H1 (cell line): ENCODE data around the gene KIAA0319L. TPM values are rescaled to one million over a fixed set of nuclear protein-coding genes. Genes with fewer than 3 reads are reported as not detected.

Experiments used
- CTCF ChIA-PET: fragments of 300-600 bp; sonication (Branson Sonifier 250); formaldehyde crosslinking; loops from one replicate; lab custom pipeline; 2021; ENCODE audit not compliant: partially characterized antibody; lab: Charles Lee
- POLR2A ChIA-PET: fragments of 300-600 bp; sonication (Branson Sonifier 250); formaldehyde crosslinking; loops from one replicate; lab custom pipeline; 2021; ENCODE audit warnings: inconsistent platforms; ENCODE audit not compliant: partially characterized antibody; lab: Charles Lee
- DNase-seq, 2 experiments: peaks; one replicate each; pipeline versions ENCODE4 v3.0.0 to v3.0.0-alpha.2; 2010 to 2022; ENCODE audit warnings: low spot score in 2 of 2, low read depth in 1 of 2, mixed read lengths in 1 of 2
- FAIRE-seq: peaks from 2 replicates; lab custom pipeline; 2011; peaks lifted over from hg19 to GRCh38; lab: Jason Lieb, UNC
- H2AFZ ChIP-seq: 2 replicates; pipeline ENCODE4 v1.8.1; 2012; ENCODE audit warnings: low read length, inconsistent platforms
- H2AK5ac ChIP-seq: 2 replicates; pipeline ENCODE4 v1.6.1; 2013; ENCODE audit warnings: low read depth, low read length
- H2BK120ac ChIP-seq: replicated peaks from 2 replicates; pipeline ENCODE3; 2013; ENCODE audit warnings: low read depth, low read length, inconsistent platforms
- H2BK12ac ChIP-seq: 2 replicates; pipeline ENCODE4 v1.6.1; 2013; ENCODE audit warnings: low read depth, low read length
- H2BK15ac ChIP-seq: 2 replicates; pipeline ENCODE4 v1.6.1; 2013; ENCODE audit warnings: low read length
- H2BK20ac ChIP-seq: 2 replicates; pipeline ENCODE4 v1.6.1; 2013; ENCODE audit warnings: low read length
- H2BK5ac ChIP-seq: 2 replicates; pipeline ENCODE4 v1.6.1; 2013; ENCODE audit warnings: low read depth, low read length
- H3K14ac ChIP-seq: 2 replicates; pipeline ENCODE4 v1.6.1; 2013; ENCODE audit warnings: inconsistent platforms; ENCODE audit not compliant: insufficient read length
- H3K18ac ChIP-seq: 2 replicates; pipeline ENCODE4 v1.6.1; 2013; ENCODE audit warnings: low read length; ENCODE audit errors: extremely low read depth
- H3K23ac ChIP-seq: 2 replicates; pipeline ENCODE4 v1.6.1; 2013; ENCODE audit warnings: inconsistent platforms; ENCODE audit not compliant: insufficient read length
- H3K23me2 ChIP-seq: 2 replicates; pipeline ENCODE4 v1.6.1; 2013; ENCODE audit warnings: low read depth, low read length
- H3K27ac ChIP-seq: 2 replicates; pipeline ENCODE4 v1.6.1; 2011; ENCODE audit warnings: low read depth, low read length, inconsistent platforms
- H3K27me3 ChIP-seq, 4 experiments: replicated peaks in 1 of 4; 1 replicate in 1 of 4; 2 replicates in 3 of 4; pipeline versions ENCODE4 v1.6.1 to v1.8.1; 2011 to 2013; ENCODE audit warnings: low read length in 3 of 4, mild to moderate bottlenecking in 3 of 4, inconsistent platforms in 2 of 4, mixed read lengths in 2 of 4, moderate library complexity in 1 of 4; ENCODE audit not compliant: control insufficient read depth in 3 of 4, insufficient read depth in 3 of 4; ENCODE audit errors: extremely low read depth in 1 of 4
- H3K36me3 ChIP-seq, 4 experiments: 2 replicates each; pipeline versions ENCODE4 v1.6.1 to v1.8.1; 2011 to 2013; ENCODE audit warnings: mild to moderate bottlenecking in 4 of 4, low read length in 3 of 4, moderate library complexity in 2 of 4, control low read depth in 1 of 4, inconsistent platforms in 1 of 4; ENCODE audit not compliant: insufficient read depth in 4 of 4, control insufficient read depth in 2 of 4
- H3K4ac ChIP-seq: replicated peaks from 2 replicates; pipeline ENCODE3; 2013; ENCODE audit warnings: low read length, low read depth, mixed read lengths, inconsistent platforms; ENCODE audit not compliant: insufficient read length
- H3K4me1 ChIP-seq, 4 experiments: replicated peaks in 1 of 4; 1 replicate in 1 of 4; 2 replicates in 3 of 4; pipeline versions ENCODE4 v1.6.1 to v1.8.1; 2011 to 2013; ENCODE audit warnings: low read length in 3 of 4, inconsistent platforms in 2 of 4, mixed read lengths in 1 of 4; ENCODE audit not compliant: insufficient read depth in 4 of 4, control insufficient read depth in 3 of 4
- H3K4me2 ChIP-seq, 2 experiments: 2 replicates each; pipeline versions ENCODE4 v1.6.1 to v1.8.1; 2011 to 2013; ENCODE audit warnings: low read depth in 2 of 2, low read length in 2 of 2, control low read depth in 1 of 2, inconsistent platforms in 1 of 2, mild to moderate bottlenecking in 1 of 2; ENCODE audit not compliant: insufficient read depth in 1 of 2
- H3K4me3 ChIP-seq, 4 experiments: fragments of 200-600, 300-600 bp in 1 of 4; sonication (generic), shearing (Covaris generic), sonication (Bioruptor Twin) in 1 of 4; 2 replicates each; pipeline versions ENCODE4 v1.5.1 to v1.8.1; 2011 to 2016; ENCODE audit warnings: low read length in 4 of 4, low read depth in 3 of 4, control low read depth in 2 of 4, inconsistent platforms in 2 of 4, mild to moderate bottlenecking in 2 of 4, mixed read lengths in 1 of 4, moderate library complexity in 1 of 4; ENCODE audit not compliant: insufficient read depth in 2 of 4; ENCODE audit errors: extremely low read depth in 1 of 4
- H3K56ac ChIP-seq: replicated peaks from 2 replicates; pipeline ENCODE3; 2013; ENCODE audit warnings: low read depth, mild to moderate bottlenecking, mixed read lengths, low read length, inconsistent platforms; ENCODE audit not compliant: insufficient read length
- H3K79me1 ChIP-seq: 2 replicates; pipeline ENCODE4 v1.6.1; 2013; ENCODE audit warnings: low read depth, low read length, control low read depth
- H3K79me2 ChIP-seq, 2 experiments: 2 replicates each; pipeline versions ENCODE4 v1.6.1 to v1.8.1; 2012 to 2013; ENCODE audit warnings: low read length in 2 of 2, mild to moderate bottlenecking in 2 of 2, inconsistent platforms in 1 of 2; ENCODE audit not compliant: insufficient read depth in 2 of 2, control insufficient read depth in 1 of 2
- H3K9ac ChIP-seq, 4 experiments: replicated peaks in 1 of 4; 1 replicate in 1 of 4; 2 replicates in 3 of 4; pipeline versions ENCODE4 v1.6.1 to v1.8.1; 2011 to 2013; ENCODE audit warnings: low read depth in 3 of 4, low read length in 3 of 4, control low read depth in 2 of 4, mild to moderate bottlenecking in 2 of 4, moderate library complexity in 2 of 4, inconsistent platforms in 1 of 4; ENCODE audit errors: extremely low read depth in 1 of 4
- H3K9me3 ChIP-seq, 2 experiments: 2 replicates each; pipeline versions ENCODE4 v1.6.1 to v1.8.1; 2012 to 2013; ENCODE audit warnings: mild to moderate bottlenecking in 2 of 2, moderate library complexity in 2 of 2, control low read depth in 1 of 2, inconsistent platforms in 1 of 2, low read depth in 1 of 2, low read length in 1 of 2, mixed read lengths in 1 of 2; ENCODE audit not compliant: insufficient read depth in 2 of 2
- H4K20me1 ChIP-seq, 2 experiments: replicated peaks in 1 of 2; 2 replicates each; pipeline versions ENCODE3 to v1.8.1; 2011 to 2013; ENCODE audit warnings: inconsistent platforms in 2 of 2, low read length in 2 of 2, mild to moderate bottlenecking in 1 of 2; ENCODE audit not compliant: insufficient read depth in 2 of 2, control insufficient read depth in 1 of 2
- H4K5ac ChIP-seq: 2 replicates; pipeline ENCODE4 v1.6.1; 2013; ENCODE audit warnings: low read length, low read depth, mixed read lengths, inconsistent platforms; ENCODE audit not compliant: insufficient read length
- H4K8ac ChIP-seq: 2 replicates; pipeline ENCODE4 v1.8.0; 2013; ENCODE audit warnings: mild to moderate bottlenecking, moderate library complexity, low read length, inconsistent platforms; ENCODE audit not compliant: insufficient read depth; ENCODE audit errors: extremely low read depth
- H4K91ac ChIP-seq: replicated peaks from 2 replicates; pipeline ENCODE3; 2013; ENCODE audit warnings: low read length, mixed read lengths, inconsistent platforms; ENCODE audit not compliant: insufficient read length
- ATF2 ChIP-seq: IDR thresholded peaks from 2 replicates; pipeline ENCODE4 v1.6.1; 2012; ENCODE audit warnings: low read length, inconsistent platforms
- BACH1 ChIP-seq: IDR thresholded peaks from 2 replicates; pipeline ENCODE4 v1.6.1; 2012; ENCODE audit warnings: low read length, improper control_type of control experiment
- CBX5 ChIP-seq: fragments of 300-800, 300-1000 bp; sonication (generic); IDR thresholded peaks from 2 replicates; pipeline ENCODE4 v1.7.1; 2016; ENCODE audit warnings: antibody characterized with exemption, low read length, low read depth
- EZH2 ChIP-seq: fragments of 200-600 bp; sonication (generic); IDR thresholded peaks from 2 replicates; pipeline ENCODE4 v1.7.1; 2012; ENCODE audit warnings: low read depth, mild to moderate bottlenecking, moderate library complexity, low read length, inconsistent platforms; ENCODE audit not compliant: severe bottlenecking
- JUND ChIP-seq: IDR thresholded peaks from 2 replicates; pipeline ENCODE4 v1.6.1; 2011; ENCODE audit warnings: mild to moderate bottlenecking, improper control_type of control experiment, low read length
- KDM5A ChIP-seq: fragments of 200-600 bp; IDR thresholded peaks from 2 replicates; pipeline ENCODE4 v1.7.1; 2012; ENCODE audit warnings: mild to moderate bottlenecking, low read length, inconsistent platforms, mixed read lengths
- POLR2AphosphoS5 ChIP-seq: IDR thresholded peaks from 2 replicates; pipeline ENCODE4 v1.6.1; 2011; ENCODE audit warnings: low read depth, low read length
- RAD21 ChIP-seq, 2 experiments: IDR thresholded peaks in 1 of 2; conservative IDR thresholded peaks in 1 of 2; 2 replicates each; pipeline ENCODE4 v1.6.1; 2011; ENCODE audit warnings: low read depth in 2 of 2, low read length in 2 of 2, improper control_type of control experiment in 1 of 2, inconsistent platforms in 1 of 2, mild to moderate bottlenecking in 1 of 2, moderate library complexity in 1 of 2
- RFX5 ChIP-seq: IDR thresholded peaks from 2 replicates; pipeline ENCODE4 v1.6.1; 2011; ENCODE audit warnings: low read depth, low read length, improper control_type of control experiment, borderline replicate concordance
- TBP ChIP-seq: IDR thresholded peaks from 2 replicates; pipeline ENCODE4 v1.6.1; 2011; ENCODE audit warnings: low read depth, low read length, improper control_type of control experiment
- TCF12 ChIP-seq: IDR thresholded peaks from 2 replicates; pipeline ENCODE4 v1.6.1; 2011; ENCODE audit warnings: low read depth, mild to moderate bottlenecking, low read length
- ZNF274 ChIP-seq: IDR thresholded peaks from 2 replicates; pipeline ENCODE4 v1.7.0; 2012; ENCODE audit warnings: low read length, borderline replicate concordance; ENCODE audit errors: extremely low read depth
- WGBS, 2 experiments: shearing (Covaris generic) in 1 of 2; methylation state at CpG; one replicate each; pipeline versions ENCODE4 v1.1.6 to v1.1.7; 2013 to 2015; ENCODE audit warnings: low lambda C conversion rate in 2 of 2, mixed read lengths in 2 of 2, inconsistent platforms in 1 of 2, low coverage in 1 of 2, missing lambda C conversion rate in 1 of 2; ENCODE audit not compliant: insufficient replicate concordance in 2 of 2, insufficient coverage in 1 of 2, insufficient read length in 1 of 2; ENCODE audit errors: extremely low coverage in 1 of 2, missing lambda C conversion rate in 1 of 2; 5-methylcytosine and 5-hydroxymethylcytosine counted together
- polyA plus RNA-seq, 7 experiments: library from polyadenylated mRNA; depleted of rRNA in 3 of 7; stranded (reverse) in 5 of 7; unstranded in 2 of 7; fragments of >200 nt in 5 of 7; fragments of 200-250 nt in 2 of 7; gene quantifications; 1 replicate in 5 of 7; 2 replicates in 1 of 7; 4 replicates in 1 of 7; pipeline versions ENCODE4 v1.2.1 to v1.2.3, GENCODE V29; 2011 to 2013; ENCODE audit warnings: missing spikeins in 2 of 7, mixed read lengths in 2 of 7
- total RNA-seq: library from RNA; stranded (reverse); fragmentation: NEBNext Ultra II Directional; extraction: Animal tissue kit (Norgen Biotek cat#: 25700); gene quantifications from 2 replicates; pipeline ENCODE4 v1.2.1, GENCODE V29; 2021

KIAA0319L gene
- total and polyA plus RNA-seq, 2 of the 8 experiments (the other 6 are each of a cell fraction or from before 2014, with no cell fraction given), result 40.1 to 55.7 TPM

- H2BK15ac ChIP-seq, result no peak overlapping the region
- H3K36me3 ChIP-seq, result no peaks in the 10 kb centered on the region; a peak in 1 of 8 replicates
- no peaks in the 10 kb centered on the region for H3K4me1 ChIP-seq
- no peak overlapping the region for H3K27ac ChIP-seq
- H3K79me2 ChIP-seq, result peaks cover 0 to 50% of the 10 kb centered on the region in 2 experiments; a peak in 2 of 4 replicates
- POLR2A ChIA-PET, result no interaction called here
- no peak for FAIRE-seq
- H3K56ac ChIP-seq, result no peak overlapping the region
- no peak overlapping the region for H2BK5ac ChIP-seq
- H3K79me1 ChIP-seq, result 0 out of 2 replicates have a peak, but pooled peaks cover 2% of the 10 kb centered on the region
- no peak overlapping the region for H3K4ac ChIP-seq
- no peaks in the 10 kb centered on the region for H4K20me1 ChIP-seq
- no peak for TF ChIP-seq BACH1
- TF ChIP-seq ATF2, result no peak
- no peak for TF ChIP-seq TBP
- TF ChIP-seq RFX5, result no peak
- no peak for TF ChIP-seq ZNF274
- TF ChIP-seq EZH2, result no peak
- no peak for TF ChIP-seq TCF12
- TF ChIP-seq KDM5A, result no peak
- TF ChIP-seq POLR2AphosphoS5, result no peak
- no peak for TF ChIP-seq RAD21 (IDR thresholded peaks at IDR 0.05 in 1 of 2, conservative IDR thresholded peaks at IDR 0.05 in 1 of 2; ENCODE audit: low read depth in 2 of 2, low read length in 2 of 2)
- TF ChIP-seq CBX5, result no peak
- TF ChIP-seq JUND, result no peak
- TF ChIP-seq, all 59 proteins: peak for 0
- Histone ChIP-seq H2AFZ (no peak overlapping the region), H2AK5ac (no peak overlapping the region), H4K91ac (no peak overlapping the region), H3K14ac (no peak overlapping the region), H3K23ac (no peak overlapping the region), H3K27me3 (no peaks in the 10 kb centered on the region), H3K23me2 (no peaks in the 10 kb centered on the region), H4K5ac (no peak overlapping the region), H2BK20ac (no peak overlapping the region), H3K4me2 (no peak overlapping the region), H4K8ac (no peak overlapping the region), H3K9me3 (peaks cover 3 to 9% of the 10 kb centered on the region in 2 experiments; a peak in 3 of 4 replicates), H3K9ac (no peak overlapping the region), H3K4me3 (no peak overlapping the region), H3K18ac (no peak overlapping the region), H2BK12ac (no peak overlapping the region), H2BK120ac (no peak overlapping the region)
- 91% methylated on average over 3 of the region's 3 CpGs; no CpG with 5 or more reads in 1 of the 2 experiments for WGBS, 2 experiments
- CTCF ChIA-PET, result interaction anchor here (0.6 to 2.1 kb wide), 2 partner anchors 66 to 314 kb away, joined by 3 to 5 read pairs; no protein-coding TSS in a partner anchor
- DNase-seq, result no peak
These were observed 39.0 kb downstream of the KIAA0319L start for GRCh38 chr1:35518183-35518582.
